ENCODE measurements around the gene GTF2IRD1.
"Not testable (repeated sequence)": the region's sequence is repeated elsewhere in the genome, so short reads cannot be mapped to it uniquely, and the experiment has no call there.

The GTF2IRD1 gene

DNA sequence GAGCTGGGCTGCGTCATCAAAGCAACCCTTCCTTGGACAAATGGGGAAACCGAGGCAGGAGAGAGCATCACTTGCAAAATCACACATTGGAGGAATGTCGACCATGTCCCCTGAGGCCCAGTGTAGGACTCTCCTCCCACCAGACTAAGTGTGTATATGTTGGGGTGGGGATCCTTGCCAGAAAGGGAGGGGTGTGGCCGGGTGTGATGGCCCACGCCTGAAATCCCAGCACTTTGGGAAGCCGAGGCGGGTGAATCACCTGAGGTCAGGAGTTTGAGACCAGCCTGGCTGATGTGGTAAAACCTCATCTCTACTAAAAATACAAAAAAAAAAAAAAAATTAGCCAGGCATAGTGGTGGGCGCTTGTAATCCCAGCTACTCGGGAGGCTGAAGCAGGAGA, 23.3 kb upstream of the GTF2IRD1 start:
- not testable (repeated sequence) for DNase-seq

DNA sequence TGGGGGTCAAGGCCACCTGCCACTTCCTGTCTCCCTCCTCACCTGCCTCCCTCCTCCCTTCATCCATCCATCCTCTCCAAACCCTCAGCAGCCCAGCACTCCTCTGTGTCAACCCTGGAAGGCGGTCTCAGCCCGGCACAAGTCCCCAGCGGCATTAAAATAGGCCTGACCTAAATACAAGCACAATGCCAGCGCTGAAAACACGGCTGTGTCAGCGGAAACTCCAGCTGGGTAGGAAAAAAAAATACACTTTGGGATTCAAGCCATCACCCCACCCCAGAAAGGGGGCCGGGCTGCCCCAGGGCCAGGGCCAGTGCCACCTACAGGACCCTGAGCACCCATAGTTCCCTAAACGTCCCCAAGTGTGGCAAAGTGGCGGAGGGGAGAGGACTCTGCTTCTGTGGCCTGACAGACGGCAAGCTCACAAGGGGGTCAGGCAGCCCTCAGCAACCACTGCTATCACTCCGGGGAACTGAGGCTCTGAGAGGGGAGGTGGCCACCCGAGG, 22.7 kb upstream of the GTF2IRD1 start:
- no peak for DNase-seq

DNA sequence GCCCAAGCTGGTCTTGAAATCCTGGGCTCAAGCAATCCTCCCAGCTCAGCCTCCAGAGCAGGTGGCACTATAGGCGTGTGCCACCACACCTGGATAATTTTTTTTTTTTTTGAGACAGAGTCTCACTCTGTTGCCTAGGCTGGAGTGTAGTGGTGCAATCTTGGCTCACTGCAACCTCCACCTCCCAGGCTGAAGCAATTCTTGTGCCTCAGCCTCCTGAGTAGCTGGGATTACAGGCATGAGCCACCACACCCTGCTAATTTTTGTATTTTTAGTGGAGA, 16.5 kb upstream of the GTF2IRD1 start:
- DNase-seq: not testable (repeated sequence)

DNA sequence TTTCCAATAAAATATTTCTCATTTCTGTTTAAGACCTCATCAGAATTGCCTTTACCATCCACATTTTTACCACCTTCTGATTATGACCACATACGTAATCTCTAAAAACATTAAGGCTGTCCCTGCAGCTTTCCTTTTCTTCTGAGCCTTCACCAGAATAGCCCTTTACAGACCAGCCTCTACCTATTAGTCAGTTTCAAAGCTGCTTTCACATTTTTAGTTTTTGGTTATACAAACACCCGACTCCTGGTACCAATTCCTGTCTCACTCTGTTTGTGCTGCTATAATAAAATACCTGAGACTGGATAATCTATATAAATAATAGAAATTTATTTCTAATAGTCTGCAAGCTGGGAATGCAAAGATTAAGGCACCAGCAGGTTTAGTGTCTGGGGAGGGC, 15.4 kb upstream of the GTF2IRD1 start:
- no peak for DNase-seq

DNA sequence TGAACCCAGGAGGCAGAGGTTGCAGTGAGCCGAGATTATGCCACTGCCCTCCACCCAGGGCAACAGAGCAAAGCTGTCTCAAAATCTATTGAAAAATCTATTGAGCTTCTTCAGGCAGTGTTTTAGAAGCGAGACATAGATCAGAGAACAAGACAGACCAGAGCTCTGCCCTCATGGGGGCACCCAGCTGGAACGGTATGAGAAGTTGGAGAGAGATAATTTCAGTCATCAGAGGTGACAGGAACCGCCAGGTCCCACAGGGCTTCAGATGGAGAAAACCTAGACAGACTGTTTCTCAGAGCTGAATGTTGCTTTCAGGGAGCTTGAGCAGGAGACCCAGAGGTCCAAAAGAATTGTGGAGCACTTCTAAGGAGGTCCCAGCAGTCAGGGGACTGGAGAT, 14.2 kb upstream of the GTF2IRD1 start:
- DNase-seq: no peak

DNA sequence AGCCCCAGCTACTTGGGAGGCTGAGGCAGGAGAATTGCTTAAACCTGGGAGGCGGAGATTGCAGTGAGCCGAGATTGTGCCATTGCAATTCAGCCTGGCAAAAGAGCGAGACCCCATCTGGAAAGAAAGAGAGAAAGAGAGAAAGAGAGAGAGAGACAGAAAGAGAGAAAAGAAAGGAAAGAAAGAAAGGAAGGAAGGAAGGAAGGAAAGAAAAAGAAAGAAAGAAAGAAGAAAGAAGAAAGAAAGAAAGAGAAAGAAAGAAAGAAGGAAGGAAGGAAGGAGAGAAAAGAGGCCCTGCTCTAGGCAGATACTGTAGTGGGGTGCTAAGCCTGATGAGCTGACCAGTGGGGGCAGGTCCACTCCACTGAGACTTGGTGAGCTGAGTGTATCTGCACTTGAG, 13.6 kb upstream of the GTF2IRD1 start:
- DNase-seq: not testable (repeated sequence)

DNA sequence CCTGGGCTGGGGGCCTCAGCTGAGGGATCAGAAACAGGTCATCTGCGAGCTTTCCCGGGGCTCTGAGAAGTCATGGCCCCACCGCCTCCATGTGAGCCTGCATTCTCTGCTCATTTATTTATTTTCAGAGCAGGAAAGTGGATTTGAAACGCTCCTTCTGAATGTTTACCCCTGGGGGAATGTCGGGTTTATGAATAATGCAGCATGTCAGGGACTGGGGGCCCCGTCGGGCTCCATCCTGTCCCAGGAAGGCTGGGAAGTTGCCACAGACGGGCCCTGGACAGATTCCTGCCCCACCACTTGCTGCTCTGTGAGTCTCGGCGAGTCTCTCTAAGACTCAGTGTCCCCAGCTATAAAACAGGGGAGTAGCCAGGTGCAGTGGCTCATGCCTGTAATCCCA, 11.9 kb upstream of the GTF2IRD1 start:
- DNase-seq: no peak

DNA sequence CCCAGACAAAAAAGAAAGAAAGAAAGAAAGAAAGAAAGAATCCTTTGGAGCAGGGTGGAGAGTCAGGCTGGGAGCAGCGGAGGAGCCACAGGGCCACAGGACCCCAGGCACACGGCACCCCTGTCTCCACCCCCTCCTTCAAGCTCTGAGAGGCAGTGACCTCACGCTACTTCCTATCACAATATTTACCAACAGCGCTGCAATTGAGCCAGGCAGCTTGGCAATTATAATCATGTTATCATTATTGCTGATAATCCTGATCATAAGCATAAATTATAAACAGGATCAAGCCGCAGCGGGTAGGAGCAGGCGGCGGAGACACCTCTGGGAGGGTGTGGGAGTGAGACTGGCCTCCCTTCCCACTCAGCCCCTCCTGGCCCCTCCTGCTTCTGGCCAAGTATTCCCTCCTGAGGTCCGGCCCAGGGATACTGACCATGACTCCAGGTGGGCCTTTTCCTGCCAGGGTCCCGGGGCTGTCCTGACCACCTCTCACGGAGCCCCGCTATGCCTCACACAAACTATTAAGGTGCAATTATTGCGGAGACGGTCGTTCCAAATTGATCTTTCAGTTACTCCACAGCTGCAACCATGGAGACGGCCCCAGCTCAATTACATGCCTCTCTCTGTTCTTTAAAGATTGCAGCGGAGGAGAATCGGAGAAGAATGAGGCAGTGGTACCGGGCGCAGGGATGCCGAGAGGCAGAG, 10.0 kb upstream of the GTF2IRD1 start:
- DNase-seq: no peak

DNA sequence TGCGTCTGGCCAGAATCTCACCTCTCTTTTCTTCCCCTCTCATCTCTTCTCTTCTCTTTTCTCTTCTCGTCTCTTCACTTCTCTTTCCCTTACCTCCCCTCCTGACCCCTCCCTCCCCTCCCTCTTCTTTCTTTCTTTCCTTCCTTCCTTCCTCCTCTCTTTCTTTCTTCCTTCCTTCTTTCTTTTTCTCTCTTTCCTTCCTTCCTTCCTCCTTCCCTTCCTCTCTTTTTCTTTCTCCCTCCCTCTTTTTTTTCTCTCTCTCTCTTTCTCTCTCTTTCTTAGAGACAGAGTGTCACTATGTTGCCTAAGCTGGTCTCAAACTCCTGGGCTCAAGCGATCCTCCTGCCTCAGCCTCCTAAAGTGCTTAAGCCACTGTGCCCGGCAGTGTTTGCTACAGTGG, 4.6 kb upstream of the GTF2IRD1 start:
- no peak for DNase-seq

DNA sequence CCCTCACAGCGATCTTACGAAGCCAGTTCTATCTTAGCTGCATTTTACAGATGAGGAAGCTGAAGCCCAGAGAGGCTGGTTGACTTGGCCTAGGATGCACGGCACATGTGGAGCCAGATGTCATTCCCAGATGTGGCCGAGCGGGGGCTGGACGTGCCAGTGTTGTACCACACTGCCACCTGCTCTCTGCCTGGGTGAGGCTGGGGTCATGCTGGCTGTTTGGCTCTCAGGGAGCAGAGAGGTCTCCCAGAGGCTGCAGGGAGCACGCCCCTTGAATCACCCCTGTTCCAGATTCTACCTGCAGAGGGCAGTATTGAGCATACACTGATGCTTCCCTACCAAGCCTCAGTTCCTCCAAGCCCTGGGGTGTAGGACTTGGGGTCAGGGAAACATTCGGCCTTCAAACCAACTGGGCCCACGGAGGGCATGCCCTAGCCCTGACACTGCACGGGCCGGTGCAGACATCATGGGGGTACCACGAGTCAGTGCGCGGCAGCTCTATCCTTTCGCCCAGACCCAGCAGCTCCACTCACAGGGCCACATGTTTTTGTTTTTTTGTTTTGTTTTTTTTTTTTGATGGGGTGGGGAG, 3.8 kb upstream of the GTF2IRD1 start:
- peak; percentile 68 for DNase-seq

DNA sequence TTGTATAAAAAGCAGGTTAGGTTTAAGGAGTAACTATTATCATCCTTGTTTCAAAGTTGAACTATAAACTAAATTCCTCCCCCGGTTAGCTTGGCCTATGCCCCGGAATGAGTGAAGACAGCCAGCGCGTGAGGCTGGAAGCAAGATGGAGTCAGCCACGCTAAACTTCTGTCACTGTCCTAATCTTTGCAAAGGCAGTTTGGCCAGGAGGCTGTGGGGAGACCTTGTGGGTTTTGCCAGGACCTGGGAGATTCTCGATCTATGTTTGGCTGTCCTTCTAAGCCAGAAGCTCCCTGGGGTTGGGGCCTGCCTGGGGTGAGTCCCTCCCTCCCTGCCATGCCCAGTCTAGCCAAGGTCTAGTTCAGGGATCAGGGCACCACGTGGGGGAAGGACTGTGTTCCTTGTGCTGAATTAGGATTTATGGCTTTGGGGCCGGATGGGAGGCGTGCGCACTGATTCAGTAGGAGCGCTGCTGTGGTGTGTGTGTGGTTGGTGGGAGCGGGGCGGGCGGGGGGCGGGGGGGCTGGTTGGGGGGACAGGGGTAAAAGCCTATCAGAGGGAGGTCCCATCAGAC, 871 bp upstream of the GTF2IRD1 start:
- DNase-seq: peak; percentile 17

DNA sequence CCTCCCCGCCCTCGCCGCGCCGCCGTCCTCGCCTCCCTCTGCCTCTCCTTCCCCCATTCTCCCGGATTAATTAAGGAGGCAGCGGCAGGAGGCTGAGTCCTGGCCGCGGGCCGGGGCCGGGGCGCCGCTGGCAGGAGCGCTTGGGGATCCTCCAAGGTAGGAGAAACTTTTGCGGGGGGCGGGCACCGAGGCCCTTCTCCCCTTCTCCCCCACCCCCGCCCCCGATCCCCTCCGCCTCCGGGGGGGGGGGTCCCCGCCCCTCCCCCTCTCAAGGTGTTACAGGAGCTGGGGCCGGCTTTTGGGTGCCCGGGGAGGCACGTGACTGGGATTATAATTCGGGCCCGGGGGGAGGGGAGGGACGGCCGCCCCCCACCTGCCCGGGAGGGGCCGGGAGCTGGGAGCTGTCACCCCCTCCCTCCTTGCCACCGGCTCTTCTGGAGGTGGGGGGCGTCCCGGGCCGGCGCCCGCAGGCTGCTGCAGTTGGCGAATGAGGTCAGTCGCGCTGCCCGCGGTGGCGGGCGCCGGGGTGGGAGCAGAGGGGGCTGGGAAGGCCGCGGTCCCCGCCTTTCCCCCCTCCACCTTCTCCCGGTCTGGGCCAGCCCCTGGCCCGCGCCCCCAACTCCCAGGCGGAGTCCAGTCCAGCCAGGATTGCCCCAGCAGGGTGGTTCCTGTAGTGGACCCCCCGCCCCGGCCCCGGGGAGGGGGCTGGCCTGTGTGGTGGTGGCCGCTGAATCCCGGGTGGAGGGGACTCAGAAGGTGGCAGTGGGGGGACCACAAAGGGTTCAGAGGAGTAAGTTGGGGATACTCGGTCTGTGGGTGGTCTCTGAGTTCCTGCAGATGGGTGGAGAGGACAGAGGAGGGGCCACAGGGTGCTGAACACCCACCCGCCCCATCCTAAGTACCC, 567 bp downstream of the GTF2IRD1 start:
- DNase-seq: no peak

DNA sequence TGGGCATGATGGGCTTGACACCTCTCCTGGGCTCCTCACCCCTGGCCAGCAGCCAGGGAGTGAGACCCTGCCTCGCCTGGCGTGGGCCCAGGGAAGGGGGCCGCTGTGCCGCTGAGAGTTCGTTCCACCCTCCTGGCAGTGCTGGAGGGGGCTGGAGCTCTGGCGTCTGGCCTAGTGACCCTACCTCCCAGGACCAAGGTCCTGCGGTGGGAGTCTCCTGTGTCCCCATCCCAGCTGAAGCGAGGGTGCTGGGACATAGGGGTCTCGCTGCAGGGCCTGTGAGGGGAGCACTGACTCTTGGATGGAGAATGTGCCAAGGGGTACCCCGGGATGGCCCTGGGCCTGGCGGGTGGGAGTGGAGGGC, 1.2 kb downstream of the GTF2IRD1 start:
- no peak for DNase-seq

DNA sequence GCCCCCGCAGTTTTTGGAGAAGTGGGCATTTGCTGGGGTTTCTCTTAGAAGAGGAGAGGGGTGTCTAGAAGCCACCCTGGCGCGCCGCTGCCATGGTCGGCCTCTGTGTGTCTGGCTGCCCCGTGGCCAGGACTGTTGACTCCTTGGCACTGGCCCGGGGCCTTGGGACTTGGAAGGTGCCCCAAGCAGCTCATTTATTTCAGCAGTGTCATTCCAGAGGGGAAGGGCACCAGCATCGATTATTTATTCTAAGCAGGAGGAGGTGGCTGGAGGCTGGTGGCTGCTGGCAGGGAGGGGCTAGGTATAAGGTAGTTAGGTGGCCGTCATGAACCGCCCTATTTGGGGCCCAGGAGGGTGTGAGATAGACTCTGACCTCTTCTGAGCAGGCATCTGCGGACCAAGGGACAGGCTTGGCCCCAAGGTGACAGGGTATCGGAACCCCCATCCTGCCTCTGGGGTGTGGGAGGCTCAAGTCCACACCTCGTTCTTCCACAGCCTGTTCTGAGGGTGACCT, 1.6 kb downstream of the GTF2IRD1 start:
- DNase-seq: no peak

DNA sequence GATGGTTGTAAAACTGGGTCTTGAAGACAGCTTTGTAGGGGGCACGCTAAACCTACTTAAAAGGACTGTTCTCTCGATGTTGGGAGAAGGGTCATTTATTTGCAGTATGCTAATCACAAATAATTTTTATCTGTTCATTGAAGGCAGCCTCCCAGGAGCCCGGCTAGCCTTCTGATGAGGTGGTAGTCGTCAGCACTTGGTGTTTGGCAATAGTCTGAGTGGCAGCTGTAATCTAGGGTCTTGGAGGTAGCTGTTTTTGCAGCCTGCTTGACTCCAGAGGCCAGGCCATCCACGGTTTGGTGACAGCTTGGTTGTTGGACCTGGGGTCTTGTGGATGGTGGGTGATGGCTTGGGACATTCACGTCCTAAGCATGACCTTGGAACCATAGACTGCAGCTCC, 2.2 kb downstream of the GTF2IRD1 start:
- no peak for DNase-seq

DNA sequence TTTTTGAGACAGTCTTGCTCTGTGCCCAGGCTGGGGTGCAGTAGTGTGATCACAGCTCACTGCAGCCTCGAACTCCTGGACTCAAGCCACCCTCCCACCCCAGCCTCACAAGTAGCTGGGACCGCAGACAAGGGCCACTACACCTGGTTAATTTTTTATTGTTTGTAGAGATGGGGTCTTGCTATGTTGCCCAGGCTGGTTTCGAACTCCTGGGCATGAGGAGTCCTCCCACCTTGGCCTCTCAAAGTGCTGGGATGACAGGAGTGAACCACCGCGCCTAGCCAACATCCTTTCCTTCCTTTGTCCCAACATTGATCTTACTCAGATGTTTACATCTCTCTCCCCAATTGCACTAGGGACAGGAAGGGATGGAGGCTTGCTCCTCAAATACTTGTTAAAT, 3.3 kb downstream of the GTF2IRD1 start:
- DNase-seq: no peak

DNA sequence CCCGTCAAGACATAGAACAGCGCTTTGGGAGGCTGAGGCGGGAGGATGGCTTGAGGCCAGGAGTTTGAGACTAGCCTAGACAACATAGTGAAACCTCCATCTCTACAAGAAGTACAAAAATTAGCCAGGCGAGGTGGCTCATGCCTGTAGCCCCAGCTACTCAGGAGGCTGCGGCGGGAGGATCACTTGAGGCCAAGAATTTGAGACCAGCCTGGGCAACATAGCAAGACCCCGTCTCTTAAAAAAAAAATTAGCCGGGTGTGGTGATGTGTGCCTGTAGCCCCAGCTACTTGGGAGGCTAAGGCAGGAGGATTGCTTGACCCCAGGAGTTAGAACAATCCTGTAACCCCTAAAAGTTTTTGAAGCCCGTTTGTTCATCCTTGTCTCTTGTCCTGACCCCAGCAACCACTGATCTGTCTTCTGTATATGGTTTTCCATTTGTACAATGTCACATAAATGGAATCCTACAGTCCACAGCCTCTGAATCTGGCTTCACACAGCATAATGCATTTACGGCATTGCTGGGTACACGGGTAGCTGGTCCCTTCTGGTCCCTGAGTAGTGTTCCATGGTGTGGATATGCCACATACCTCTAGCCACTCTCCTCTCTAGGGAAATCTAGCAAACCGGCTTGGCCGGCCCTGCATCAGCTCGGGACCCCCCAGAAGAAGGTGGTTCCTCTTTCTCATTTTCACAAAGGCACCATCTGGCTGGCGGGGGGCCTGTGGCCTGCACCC, 8.4 kb downstream of the GTF2IRD1 start:
- no peak for DNase-seq

DNA sequence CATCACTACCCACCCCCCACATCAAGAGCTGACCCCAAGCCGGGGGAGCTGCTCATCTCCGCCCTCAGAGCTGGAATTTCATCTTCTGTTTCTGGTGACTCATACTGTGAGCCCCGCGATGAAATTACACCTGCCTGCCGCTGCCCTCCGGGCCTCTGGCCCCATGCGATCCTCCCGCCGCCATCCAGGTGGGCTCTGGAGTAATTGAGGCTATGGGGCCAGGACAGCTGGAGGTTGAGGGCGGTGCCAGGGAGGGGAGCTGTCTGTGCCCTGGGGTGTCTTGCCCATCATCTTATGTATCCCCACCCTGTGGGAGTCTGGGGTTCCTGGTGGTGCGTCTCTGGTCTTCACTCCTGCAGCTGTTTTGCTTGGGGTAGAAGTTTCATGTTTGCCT, 9.0 kb downstream of the GTF2IRD1 start:
- DNase-seq: no peak

DNA sequence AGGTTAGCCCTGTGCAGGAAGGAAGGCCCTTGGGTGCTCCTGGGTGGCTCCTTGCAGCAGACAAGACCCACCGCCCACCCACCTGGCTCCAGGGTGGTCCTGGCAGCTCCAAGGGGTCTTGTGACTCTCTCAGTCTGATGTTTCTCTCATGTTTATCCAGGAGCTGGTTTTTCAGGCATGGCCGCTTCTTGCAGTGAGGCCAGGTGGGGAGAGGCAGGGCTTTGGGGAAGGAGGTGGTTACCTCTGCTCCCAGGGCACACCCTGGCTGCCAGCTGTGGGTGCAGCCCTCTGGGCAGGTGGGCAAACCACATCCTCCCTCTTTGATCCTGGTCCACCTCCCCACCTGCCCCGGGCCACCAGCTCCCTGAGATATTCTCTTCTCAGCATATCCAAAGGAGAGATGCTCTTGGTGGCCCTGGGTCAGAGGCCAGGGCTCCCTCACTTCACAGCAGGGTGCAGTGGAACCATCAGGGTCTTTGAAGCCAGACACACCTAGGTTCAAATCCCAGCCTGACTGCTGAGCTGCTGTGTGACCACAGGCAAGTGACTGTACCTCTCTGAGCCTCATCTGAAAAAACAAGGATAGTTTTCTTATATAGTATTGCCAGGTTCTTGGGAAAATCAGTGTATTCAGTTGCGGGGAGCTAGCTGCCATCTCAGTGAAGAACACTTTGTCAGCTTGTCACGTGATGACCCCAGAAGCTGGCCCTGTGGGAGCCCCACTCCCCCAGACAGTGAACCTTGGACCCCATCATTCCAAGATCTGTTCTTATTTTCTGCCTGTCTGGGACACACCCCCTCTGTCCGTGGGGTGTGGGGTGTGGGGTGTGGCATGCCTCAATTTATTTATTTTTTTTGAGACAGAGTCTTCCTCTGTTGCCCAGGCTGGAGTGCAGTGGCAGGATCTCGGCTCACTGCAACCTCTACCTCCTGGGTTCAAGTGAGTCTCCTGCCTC, 11.5 kb downstream of the GTF2IRD1 start:
- no peak for DNase-seq

DNA sequence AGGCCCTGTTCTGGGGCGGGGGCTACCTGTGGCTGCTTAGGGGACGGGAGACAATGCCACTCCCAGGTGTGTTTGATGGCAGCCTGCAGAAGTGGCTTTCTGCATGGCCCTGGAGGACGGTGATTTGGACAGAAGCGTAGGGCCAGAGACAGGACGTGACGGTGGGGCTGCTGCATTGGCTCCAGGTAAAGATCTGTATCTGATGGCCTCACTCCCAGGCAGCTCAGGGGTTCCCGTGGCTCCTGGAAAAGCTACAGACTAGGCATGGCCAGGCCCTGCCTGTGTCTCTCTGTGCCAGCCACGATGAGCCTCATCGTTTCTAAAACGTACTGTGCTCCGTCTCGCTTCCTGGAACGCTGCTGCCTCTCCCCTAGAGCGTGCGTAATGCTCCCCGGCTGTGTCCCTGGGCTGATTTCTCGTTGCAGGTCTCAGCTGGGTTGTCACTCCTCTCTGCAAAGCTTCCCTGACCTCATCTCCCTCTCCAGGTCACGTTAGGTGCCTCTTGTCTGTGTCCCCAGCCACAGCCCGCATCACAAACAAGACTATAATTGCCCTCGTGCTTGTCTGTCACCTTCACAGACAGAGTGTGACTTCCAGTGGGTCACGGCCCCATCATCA, 12.6 kb downstream of the GTF2IRD1 start:
- no peak for DNase-seq

DNA sequence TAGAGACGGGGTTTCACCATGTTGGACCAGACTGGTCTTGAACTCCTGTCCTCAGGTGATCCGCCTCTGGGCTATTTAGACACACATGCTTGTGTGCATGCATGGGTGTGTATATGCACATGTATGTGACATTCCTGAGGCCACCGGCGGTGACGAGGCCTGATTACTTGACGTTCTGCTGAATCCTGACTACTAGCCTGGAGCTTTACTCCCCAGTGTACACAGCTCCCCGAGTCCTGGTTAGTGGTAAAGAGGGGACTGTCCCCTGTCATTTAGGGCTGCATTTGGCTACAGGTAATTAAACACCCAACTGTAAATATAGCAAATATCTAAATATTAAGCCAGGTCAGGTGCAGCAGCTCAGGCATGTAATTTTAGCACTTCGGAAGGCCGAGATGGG, 14.2 kb downstream of the GTF2IRD1 start:
- DNase-seq: no peak

All from T-helper 9 cell (primary cell).